Mammary epithelial cell (primary cell): ENCODE measurements around the gene OVOL2.

Experiments used
- EZH2 ChIP-seq: IDR thresholded peaks from 2 replicates; pipeline ENCODE4 v1.6.1; 2012; ENCODE audit warnings: low read length, inconsistent platforms, borderline replicate concordance
- TF ChIP-seq, protein P1 (sequence below), 2 donors: IDR thresholded peaks in 1 of 2; conservative IDR thresholded peaks in 1 of 2; 2 replicates each; pipeline ENCODE4 v1.5.1; 2011 to 2012; ENCODE audit warnings: inconsistent platforms in 2 of 2, low read length in 2 of 2, mild to moderate bottlenecking in 2 of 2, control low read depth in 1 of 2, low read depth in 1 of 2; ENCODE audit not compliant: insufficient read depth in 1 of 2; ENCODE audit errors: extremely low read depth in 1 of 2

- TF ChIP-seq, protein P1, sequence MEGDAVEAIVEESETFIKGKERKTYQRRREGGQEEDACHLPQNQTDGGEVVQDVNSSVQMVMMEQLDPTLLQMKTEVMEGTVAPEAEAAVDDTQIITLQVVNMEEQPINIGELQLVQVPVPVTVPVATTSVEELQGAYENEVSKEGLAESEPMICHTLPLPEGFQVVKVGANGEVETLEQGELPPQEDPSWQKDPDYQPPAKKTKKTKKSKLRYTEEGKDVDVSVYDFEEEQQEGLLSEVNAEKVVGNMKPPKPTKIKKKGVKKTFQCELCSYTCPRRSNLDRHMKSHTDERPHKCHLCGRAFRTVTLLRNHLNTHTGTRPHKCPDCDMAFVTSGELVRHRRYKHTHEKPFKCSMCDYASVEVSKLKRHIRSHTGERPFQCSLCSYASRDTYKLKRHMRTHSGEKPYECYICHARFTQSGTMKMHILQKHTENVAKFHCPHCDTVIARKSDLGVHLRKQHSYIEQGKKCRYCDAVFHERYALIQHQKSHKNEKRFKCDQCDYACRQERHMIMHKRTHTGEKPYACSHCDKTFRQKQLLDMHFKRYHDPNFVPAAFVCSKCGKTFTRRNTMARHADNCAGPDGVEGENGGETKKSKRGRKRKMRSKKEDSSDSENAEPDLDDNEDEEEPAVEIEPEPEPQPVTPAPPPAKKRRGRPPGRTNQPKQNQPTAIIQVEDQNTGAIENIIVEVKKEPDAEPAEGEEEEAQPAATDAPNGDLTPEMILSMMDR (conservative IDR thresholded peaks at IDR 0.05 in 1 of 2, IDR thresholded peaks at IDR 0.05 in 1 of 2; ENCODE audit: extremely low read depth in 1 of 2, insufficient read depth in 1 of 2, low read depth in 1 of 2, low read length in 2 of 2): no peak
- no peak for TF ChIP-seq EZH2
Observed at GRCh38 chr20:18020931-18021330, 36.8 kb downstream of the OVOL2 start.
